Karpas-422 (cell line): ENCODE data around the gene ZNF598. TPM values are rescaled to one million over a fixed set of nuclear protein-coding genes. Genes with fewer than 3 reads are reported as not detected.
A peak's percentile ranks its signal among the peaks of the same experiment; 100 is the strongest.

ENCODE experiments used
- DNase-seq: peaks from one replicate; pipeline ENCODE4 v3.0.0-alpha.2; 2015
- H2AFZ ChIP-seq: fragments of 200-600 bp; sonication (generic); 2 replicates; pipeline ENCODE4 v1.6.1; 2014; ENCODE audit warnings: antibody characterized with exemption, low read length, mixed read lengths
- H3K27ac ChIP-seq: fragments of 200-600 bp; sonication (generic); 2 replicates; pipeline ENCODE4 v1.5.1; 2014; ENCODE audit warnings: mild to moderate bottlenecking, low read length, moderate library complexity
- H3K27me3 ChIP-seq: fragments of 200-600 bp; sonication (generic); 2 replicates; pipeline ENCODE4 v1.6.1; 2014; ENCODE audit warnings: low read length, mixed read lengths
- H3K36me3 ChIP-seq: fragments of 200-600 bp; sonication (generic); 2 replicates; pipeline ENCODE4 v1.6.1; 2014; ENCODE audit warnings: low read length, mixed read lengths; ENCODE audit not compliant: insufficient read depth
- H3K4me1 ChIP-seq: fragments of 200-600 bp; sonication (generic); 2 replicates; pipeline ENCODE4 v1.6.1; 2014; ENCODE audit warnings: mild to moderate bottlenecking, low read length, mixed read lengths
- H3K4me2 ChIP-seq: fragments of 200-600 bp; sonication (generic); 2 replicates; pipeline ENCODE4 v1.6.1; 2014; ENCODE audit warnings: low read length, low read depth, mild to moderate bottlenecking; ENCODE audit not compliant: poor library complexity, severe bottlenecking
- H3K4me3 ChIP-seq: fragments of 200-600 bp; sonication (generic); 2 replicates; pipeline ENCODE4 v1.5.1; 2014; ENCODE audit warnings: mild to moderate bottlenecking, antibody characterized with exemption, low read length, mixed read lengths
- H3K79me2 ChIP-seq: fragments of 200-600 bp; sonication (generic); 2 replicates; pipeline ENCODE4 v1.6.1; 2014; ENCODE audit warnings: mild to moderate bottlenecking, low read length, mixed read lengths
- H3K9ac ChIP-seq: fragments of 200-600 bp; sonication (generic); 2 replicates; pipeline ENCODE4 v1.6.0; 2014; ENCODE audit warnings: low read length
- H3K9me2 ChIP-seq: fragments of 200-600 bp; sonication (generic), shearing (Covaris generic); replicated peaks from 2 replicates; pipeline ENCODE4 v1.6.0; 2014; ENCODE audit warnings: mild to moderate bottlenecking, low read length, moderate library complexity; ENCODE audit not compliant: insufficient read depth
- H3K9me3 ChIP-seq: fragments of 300-700, 200-600 bp; sonication (generic); 2 replicates; pipeline ENCODE4 v1.6.1; 2014; ENCODE audit warnings: low read length, mixed read lengths
- H4K20me1 ChIP-seq: fragments of 200-600 bp; sonication (generic); 2 replicates; pipeline ENCODE4 v1.6.1; 2014; ENCODE audit warnings: mild to moderate bottlenecking, antibody characterized with exemption, low read length, low read depth; ENCODE audit not compliant: insufficient read depth
- total RNA-seq: library from RNA; depleted of rRNA; stranded (reverse); fragments of >200 nt; shearing (Covaris generic); gene quantifications from 2 replicates; pipeline ENCODE4 v1.2.3, GENCODE V29; 2014; ENCODE audit warnings: low replicate concordance; rRNA removed

ZNF598 gene
- 12.6 and 20.5 TPM in 2 replicates for total RNA-seq

DNA sequence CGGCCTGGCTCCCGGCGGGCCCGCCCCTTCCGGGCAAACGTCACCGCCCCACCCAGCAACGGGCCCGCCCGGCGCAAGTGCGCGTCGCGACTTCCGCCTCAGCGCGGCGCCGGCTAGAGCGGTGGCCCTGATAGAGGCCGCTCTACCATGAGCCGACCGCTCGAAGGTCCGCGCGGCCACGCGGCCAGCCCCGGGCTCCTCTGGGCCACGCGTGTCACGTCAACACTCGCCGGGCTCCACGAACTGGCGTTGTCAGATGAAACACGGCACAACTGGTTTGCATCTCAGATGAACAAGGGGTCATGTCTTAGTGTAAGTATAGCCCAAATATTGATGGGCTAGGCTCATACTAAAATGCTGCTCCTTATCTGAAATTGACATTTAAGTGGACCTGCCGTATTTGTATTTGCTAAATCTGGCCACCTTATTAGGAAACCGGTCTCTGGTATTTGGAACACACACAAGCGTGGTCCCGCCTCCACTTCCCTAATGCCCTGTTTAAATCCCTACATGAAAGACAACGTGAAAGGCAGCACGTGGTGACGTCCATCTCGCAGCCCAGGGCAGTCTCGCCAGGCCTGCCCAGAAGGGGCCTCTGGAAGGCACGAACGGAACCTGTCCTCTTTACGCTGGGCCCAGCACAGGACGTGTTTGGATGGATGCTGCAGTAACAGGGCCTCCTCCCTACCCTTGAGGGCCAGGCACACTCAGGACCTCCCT lies at the start of gene ZNF598:
TSS of gene ZNF598 (minus strand) at position 31 of the 720 bp plus-strand sequence.
- no peaks in the 10 kb centered on the region for H3K9me3 ChIP-seq
- peak within 1 kb of the TSS; percentile 98 for H3K9ac ChIP-seq
- no peaks in the 10 kb centered on the region for H3K9me2 ChIP-seq
- DNase-seq = peak; percentile 95
- peak within 1 kb of the TSS; percentile 57 for H3K27ac ChIP-seq
- H3K79me2 ChIP-seq = peaks cover 56% of the 10 kb centered on the region
- peaks cover 42% of the 10 kb centered on the region for H4K20me1 ChIP-seq
- no peaks in the 10 kb centered on the region for H3K36me3 ChIP-seq
- H3K4me3 ChIP-seq = peak within 1 kb of the TSS; percentile 100
- H2AFZ ChIP-seq = no peak within 1 kb of the TSS; the same call in 1 of the 2 replicates
- peak within 1 kb of the TSS; percentile 93 for H3K4me2 ChIP-seq
- no peaks in the 10 kb centered on the region for H3K27me3 ChIP-seq
- H3K4me1 ChIP-seq = peaks cover 46% of the 10 kb centered on the region

- Histone ChIP-seq H3K4me1 (no peaks in the 10 kb centered on the region), H3K4me3 (no peak overlapping the region), H3K79me2 (no peaks in the 10 kb centered on the region), H3K9me3 (no peaks in the 10 kb centered on the region), H3K4me2 (no peak overlapping the region), H3K9ac (no peak overlapping the region), H3K9me2 (no peaks in the 10 kb centered on the region), H3K27me3 (no peaks in the 10 kb centered on the region), H3K27ac (no peak overlapping the region), H4K20me1 (no peaks in the 10 kb centered on the region), H2AFZ (no peak overlapping the region), H3K36me3 (no peaks in the 10 kb centered on the region; the same call in 1 of the 2 replicates)
- no peak for DNase-seq
These were observed 49.3 kb upstream of the ZNF598 start for GRCh38 chr16:2058872-2059271.

GRCh38 chr16:2058420-2058819 lies 48.8 kb upstream of the ZNF598 start:
- no peak overlapping the region for H3K27ac ChIP-seq
- no peaks in the 10 kb centered on the region for H3K4me1 ChIP-seq
- no peak overlapping the region for H2AFZ ChIP-seq
- H3K9ac ChIP-seq = no peak overlapping the region
- no peak overlapping the region for H3K4me2 ChIP-seq
- H3K9me3 ChIP-seq = no peaks in the 10 kb centered on the region
- H4K20me1 ChIP-seq = no peaks in the 10 kb centered on the region
- no peaks in the 10 kb centered on the region for H3K79me2 ChIP-seq
- no peaks in the 10 kb centered on the region; the same call in 1 of the 2 replicates for H3K36me3 ChIP-seq
- H3K9me2 ChIP-seq = no peaks in the 10 kb centered on the region
- no peak for DNase-seq
- H3K27me3 ChIP-seq = no peaks in the 10 kb centered on the region
- no peak overlapping the region for H3K4me3 ChIP-seq

GRCh38 chr16:2057438-2057837 lies 47.8 kb upstream of the ZNF598 start:
- no peak overlapping the region for H3K4me3 ChIP-seq
- H3K79me2 ChIP-seq = no peaks in the 10 kb centered on the region
- H3K9me2 ChIP-seq = no peaks in the 10 kb centered on the region
- no peak overlapping the region for H3K27ac ChIP-seq
- H3K27me3 ChIP-seq = no peaks in the 10 kb centered on the region
- H3K9ac ChIP-seq = no peak overlapping the region
- no peaks in the 10 kb centered on the region for H3K9me3 ChIP-seq
- no peaks in the 10 kb centered on the region; the same call in 1 of the 2 replicates for H3K36me3 ChIP-seq
- no peaks in the 10 kb centered on the region for H3K4me1 ChIP-seq
- no peak for DNase-seq
- no peak overlapping the region for H2AFZ ChIP-seq
- no peak overlapping the region for H3K4me2 ChIP-seq
- H4K20me1 ChIP-seq = no peaks in the 10 kb centered on the region

DNA sequence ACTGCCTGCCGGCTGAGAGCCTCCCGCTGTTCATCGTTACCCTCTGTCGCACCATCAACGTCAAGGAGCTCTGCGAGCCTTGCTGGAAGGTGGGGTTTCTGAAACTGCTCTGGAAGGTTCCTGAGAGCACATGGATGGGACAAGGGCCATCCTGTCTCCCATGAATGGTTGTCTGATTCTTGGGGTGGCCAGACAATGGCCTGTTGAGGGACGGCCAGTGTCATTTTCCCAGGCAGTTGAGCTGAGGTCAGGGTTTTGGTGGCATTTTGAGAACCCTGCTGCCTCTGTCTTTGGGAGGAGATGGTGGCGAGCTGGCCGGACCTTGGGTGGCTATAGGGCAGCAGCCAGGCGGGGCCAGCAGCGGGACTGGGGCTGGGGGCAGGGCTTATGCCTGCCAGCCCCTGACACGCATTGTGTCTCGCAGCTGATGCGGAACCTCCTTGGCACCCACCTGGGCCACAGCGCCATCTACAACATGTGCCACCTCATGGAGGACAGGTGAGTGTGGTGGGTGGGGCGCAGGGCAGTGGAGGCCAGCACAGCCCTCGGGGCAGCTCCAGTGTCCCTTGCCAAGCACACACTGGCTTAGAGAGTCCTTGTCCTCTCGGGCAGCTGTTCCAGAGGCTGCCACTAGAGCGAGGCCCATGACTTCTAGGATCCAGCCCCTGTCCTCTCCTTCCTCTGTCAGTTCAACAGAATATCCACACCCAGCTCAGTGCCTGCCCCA lies 47.2 kb upstream of the ZNF598 start:
- H2AFZ ChIP-seq = no peak overlapping the region
- no peaks in the 10 kb centered on the region for H4K20me1 ChIP-seq
- no peak overlapping the region for H3K4me2 ChIP-seq
- no peak overlapping the region for H3K27ac ChIP-seq
- H3K9me2 ChIP-seq = no peaks in the 10 kb centered on the region
- no peaks in the 10 kb centered on the region; the same call in 1 of the 2 replicates for H3K36me3 ChIP-seq
- H3K4me3 ChIP-seq = no peak overlapping the region
- no peak for DNase-seq
- H3K27me3 ChIP-seq = no peaks in the 10 kb centered on the region
- no peaks in the 10 kb centered on the region for H3K9me3 ChIP-seq
- no peaks in the 10 kb centered on the region for H3K4me1 ChIP-seq
- H3K79me2 ChIP-seq = no peaks in the 10 kb centered on the region
- no peak overlapping the region for H3K9ac ChIP-seq

DNA sequence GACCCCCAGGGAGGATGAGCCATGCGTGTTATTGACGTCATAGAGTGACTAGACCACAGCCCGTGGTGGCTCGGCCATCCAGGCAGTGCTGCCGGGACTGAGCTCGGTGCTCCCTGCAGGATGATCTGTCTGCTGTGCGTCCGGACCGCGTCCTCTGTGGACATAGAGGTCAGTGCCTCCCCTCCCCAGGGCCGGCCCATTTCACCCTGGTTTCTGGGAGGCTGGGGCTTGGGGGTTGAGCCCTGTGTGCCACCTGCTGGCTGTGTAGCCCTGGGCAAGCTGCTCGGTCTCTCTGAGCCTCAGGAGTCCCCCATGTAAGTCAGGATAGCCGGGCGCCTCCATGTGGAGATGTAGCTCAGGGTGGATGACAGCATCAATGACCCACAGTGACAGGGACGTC lies 46.5 kb upstream of the ZNF598 start:
- no peaks in the 10 kb centered on the region for H3K79me2 ChIP-seq
- H3K36me3 ChIP-seq = no peaks in the 10 kb centered on the region; the same call in 1 of the 2 replicates
- H3K4me3 ChIP-seq = no peak overlapping the region
- peak; percentile 49 for DNase-seq
- no peak overlapping the region for H3K9ac ChIP-seq
- no peaks in the 10 kb centered on the region for H3K9me3 ChIP-seq
- no peaks in the 10 kb centered on the region for H3K9me2 ChIP-seq
- H3K27ac ChIP-seq = no peak overlapping the region
- no peak overlapping the region for H2AFZ ChIP-seq
- H4K20me1 ChIP-seq = no peaks in the 10 kb centered on the region
- H3K4me2 ChIP-seq = no peak overlapping the region
- no peaks in the 10 kb centered on the region for H3K27me3 ChIP-seq
- H3K4me1 ChIP-seq = no peaks in the 10 kb centered on the region

- DNase-seq = no peak
- Histone ChIP-seq H4K20me1 (no peaks in the 10 kb centered on the region), H3K4me2 (no peak overlapping the region), H3K4me3 (no peak overlapping the region), H3K36me3 (no peaks in the 10 kb centered on the region; the same call in 1 of the 2 replicates), H3K27ac (no peak overlapping the region), H3K9me2 (no peaks in the 10 kb centered on the region), H3K9ac (no peak overlapping the region), H2AFZ (no peak overlapping the region), H3K27me3 (no peaks in the 10 kb centered on the region), H3K9me3 (no peaks in the 10 kb centered on the region), H3K4me1 (no peaks in the 10 kb centered on the region), H3K79me2 (peaks cover under 1% of the 10 kb centered on the region; the same call in 1 of the 2 replicates)
These were observed 45.1 kb upstream of the ZNF598 start for GRCh38 chr16:2054543-2055245.

DNA sequence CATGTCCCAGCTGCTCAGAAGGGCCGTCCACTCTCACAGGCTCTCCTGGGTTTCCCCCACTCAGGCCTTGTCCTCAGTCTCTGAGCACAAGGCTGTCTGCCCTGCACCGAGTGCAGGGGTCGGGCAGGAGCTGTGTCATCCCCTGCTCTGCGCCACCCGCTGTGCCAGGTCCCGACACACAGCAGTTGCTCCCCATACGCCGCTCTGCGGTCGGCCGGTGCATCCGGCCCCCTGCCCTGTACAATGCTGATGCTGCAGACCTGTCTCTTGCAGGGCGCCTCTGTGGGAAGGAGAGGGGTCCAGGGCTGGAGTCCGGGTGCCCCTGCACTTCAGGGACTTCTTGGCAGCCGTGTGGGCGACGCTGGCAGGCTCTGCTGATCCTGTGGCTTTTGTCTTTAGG lies 44.3 kb upstream of the ZNF598 start:
- H3K4me3 ChIP-seq = no peak overlapping the region
- no peaks in the 10 kb centered on the region for H3K9me3 ChIP-seq
- H3K79me2 ChIP-seq = peaks cover 9% of the 10 kb centered on the region
- H3K9ac ChIP-seq = no peak overlapping the region
- no peaks in the 10 kb centered on the region for H3K27me3 ChIP-seq
- no peak overlapping the region for H3K4me2 ChIP-seq
- no peak for DNase-seq
- H3K9me2 ChIP-seq = no peaks in the 10 kb centered on the region
- no peaks in the 10 kb centered on the region; the same call in 1 of the 2 replicates for H3K36me3 ChIP-seq
- H3K4me1 ChIP-seq = peaks cover 5% of the 10 kb centered on the region
- no peak overlapping the region for H3K27ac ChIP-seq
- H2AFZ ChIP-seq = no peak overlapping the region
- H4K20me1 ChIP-seq = no peaks in the 10 kb centered on the region
